Large intestine (tissue), 3 donors: ENCODE data around the gene CLASRP. TPM values are rescaled to one million over a fixed set of nuclear protein-coding genes. Genes with fewer than 3 reads are reported as not detected.
"Not testable (repeated sequence)": the region's sequence is repeated elsewhere in the genome, so short reads cannot be mapped to it uniquely, and the experiment has no call there.

Source experiments
- DNase-seq, 2 donors: peaks; one replicate each; pipeline versions ENCODE4 v3.0.0 to v3.0.0-alpha.2; 2013
- H3K27ac ChIP-seq: one replicate; pipeline ENCODE4 v1.5.1; 2013; ENCODE audit warnings: low read length
- H3K27me3 ChIP-seq: 2 replicates; pipeline ENCODE4 v1.6.1; 2013; ENCODE audit warnings: low read length; ENCODE audit not compliant: control insufficient read depth, insufficient read depth
- H3K36me3 ChIP-seq: 2 replicates; pipeline ENCODE4 v1.6.1; 2013; ENCODE audit warnings: low read length; ENCODE audit not compliant: control insufficient read depth, insufficient read depth
- H3K4me1 ChIP-seq: one replicate; pipeline ENCODE4 v1.6.1; 2013; ENCODE audit warnings: low read length; ENCODE audit not compliant: control insufficient read depth, insufficient read depth
- H3K4me3 ChIP-seq: one replicate; pipeline ENCODE4 v1.5.1; 2013; ENCODE audit warnings: low read length
- H3K9me3 ChIP-seq: one replicate; pipeline ENCODE4 v1.6.1; 2013; ENCODE audit warnings: mild to moderate bottlenecking, low read depth, low read length, moderate library complexity; ENCODE audit not compliant: control insufficient read depth
- WGBS: methylation state at CpG from one replicate; pipeline ENCODE4 v1.1.5; 2013; ENCODE audit warnings: low lambda C conversion rate; ENCODE audit not compliant: insufficient coverage; 5-methylcytosine and 5-hydroxymethylcytosine counted together
- polyA plus RNA-seq: library from polyadenylated mRNA; unstranded; fragments of 120-200 nt; gene quantifications from one replicate; pipeline ENCODE4 v1.2.1, GENCODE V29; 2013

Gene CLASRP
- polyA plus RNA-seq, 1 donor = 81.6 TPM

- whole genome bisulfite sequencing = no CpG with 5 or more reads among the region's 21 CpGs
- H3K9me3 ChIP-seq = no peaks in the 10 kb centered on the region
- peak in 1 of 2 donors; percentile 11 for DNase-seq
- no peaks in the 10 kb centered on the region for H3K27me3 ChIP-seq
- H3K4me3 ChIP-seq = no peak overlapping the region
- H3K4me1 ChIP-seq = peaks cover 60% of the 10 kb centered on the region
- H3K36me3 ChIP-seq = no peaks in the 10 kb centered on the region
- H3K27ac ChIP-seq = no peak overlapping the region
These were observed 77.2 kb downstream of the CLASRP start for GRCh38 chr19:45115809-45116615.

DNA sequence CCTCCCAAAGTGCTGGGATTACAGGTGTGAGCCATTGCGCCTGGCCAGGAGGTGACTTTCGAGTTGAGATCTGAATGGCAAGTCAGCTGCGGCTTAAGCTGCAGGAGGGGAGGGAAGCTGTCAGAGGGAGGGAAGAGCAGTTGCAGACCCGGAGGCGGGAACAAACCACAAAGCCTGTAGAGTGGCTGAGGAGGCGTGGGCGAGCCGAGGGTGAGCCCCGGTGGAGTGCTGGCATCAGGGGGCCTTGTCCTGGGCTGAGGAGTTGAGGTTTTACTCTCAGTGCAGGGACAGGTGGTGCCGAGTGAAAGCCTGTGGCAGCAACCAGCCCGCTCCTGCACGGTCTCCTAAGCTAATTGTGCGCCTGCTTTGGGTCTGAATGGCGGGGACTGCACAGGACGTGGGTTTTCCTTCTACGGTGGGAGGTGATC is 78.3 kb downstream of the CLASRP start:
- Histone ChIP-seq H3K4me1 (peaks cover 65% of the 10 kb centered on the region), H3K4me3 (no peak overlapping the region), H3K9me3 (no peaks in the 10 kb centered on the region), H3K27me3 (no peaks in the 10 kb centered on the region), H3K27ac (peak overlapping the region; percentile 1), H3K36me3 (no peaks in the 10 kb centered on the region)
- WGBS = no CpG with 5 or more reads among the region's 16 CpGs
- DNase-seq = no peak

- no CpG with 5 or more reads among the region's 12 CpGs for WGBS
- no peaks in the 10 kb centered on the region for H3K27me3 ChIP-seq
- no peaks in the 10 kb centered on the region for H3K36me3 ChIP-seq
- peak overlapping the region; percentile 1 for H3K27ac ChIP-seq
- DNase-seq = no peak
- peaks cover 61% of the 10 kb centered on the region for H3K4me1 ChIP-seq
- no peak overlapping the region for H3K4me3 ChIP-seq
- H3K9me3 ChIP-seq = no peaks in the 10 kb centered on the region
These were observed 78.8 kb downstream of the CLASRP start for GRCh38 chr19:45117671-45118070.

DNA sequence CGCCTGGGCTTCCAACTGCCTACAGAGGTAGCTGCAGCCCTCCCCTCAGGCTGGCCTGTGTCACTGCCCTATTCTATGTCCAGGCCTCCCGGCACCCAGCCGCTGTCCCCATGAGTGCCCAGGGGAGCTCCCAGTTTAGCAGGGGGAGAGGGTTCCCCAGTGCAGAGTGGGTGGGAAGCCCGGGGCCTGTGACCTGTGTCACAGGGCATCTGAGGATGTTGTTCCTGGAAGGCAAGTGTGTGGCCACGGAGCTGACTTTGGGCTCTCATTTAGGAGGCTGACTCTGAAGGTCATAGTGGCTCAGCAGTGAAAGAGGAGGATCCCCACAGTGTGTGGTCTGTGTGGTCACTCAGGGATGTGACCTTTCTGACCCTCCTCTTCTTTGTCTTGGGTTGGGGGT is 79.3 kb downstream of the CLASRP start:
- WGBS = no CpG with 5 or more reads among the region's 5 CpGs
- peaks cover 56% of the 10 kb centered on the region for H3K4me1 ChIP-seq
- peak overlapping the region; percentile 32 for H3K27ac ChIP-seq

GRCh38 chr19:45118591-45119355 is 79.9 kb downstream of the CLASRP start:
- WGBS = no CpG with 5 or more reads among the region's 18 CpGs
- not testable (repeated sequence) for H3K27me3 ChIP-seq, DNase-seq, H3K9me3 ChIP-seq, H3K4me3 ChIP-seq, H3K36me3 ChIP-seq
- H3K4me1 ChIP-seq = peaks cover 55% of the 10 kb centered on the region
- H3K27ac ChIP-seq = peak overlapping the region; percentile 26

More for the DNA sequence above, 79.3 kb downstream of the CLASRP start:
- H3K4me3 ChIP-seq = no peak overlapping the region
- H3K36me3 ChIP-seq = peaks cover under 1% of the 10 kb centered on the region
- H3K27me3 ChIP-seq = no peaks in the 10 kb centered on the region
- H3K9me3 ChIP-seq = no peaks in the 10 kb centered on the region
- DNase-seq = no peak

- Histone ChIP-seq H3K27ac (no peak overlapping the region), H3K36me3 (peaks cover 7% of the 10 kb centered on the region)
These were observed 80.7 kb downstream of the CLASRP start for GRCh38 chr19:45119582-45119981.

More at GRCh38 chr19:45119582-45119981, 80.7 kb downstream of the CLASRP start:
- Histone ChIP-seq H3K4me1 (peaks cover 52% of the 10 kb centered on the region), H3K27me3 (no peaks in the 10 kb centered on the region), H3K4me3 (no peak overlapping the region), H3K9me3 (no peaks in the 10 kb centered on the region)
- DNase-seq = no peak
- WGBS = no CpG with 5 or more reads among the region's 6 CpGs

Other genes with a start within 250 kb of the CLASRP start
- 154 TPM for gene BCAM, start 229.9 kb upstream of the CLASRP start, polyA plus RNA-seq
- gene NECTIN2, start 192.7 kb upstream of the CLASRP start, polyA plus RNA-seq = 135 TPM
- 37.2 TPM for gene TOMM40, start 147.8 kb upstream of the CLASRP start, polyA plus RNA-seq
- 77.8 TPM for gene APOE, start 133.2 kb upstream of the CLASRP start, polyA plus RNA-seq
- 11.3 TPM for gene APOC1, start 124.4 kb upstream of the CLASRP start, polyA plus RNA-seq
- gene APOC4, start 96.8 kb upstream of the CLASRP start, polyA plus RNA-seq = not detected
- gene APOC2, start 93.0 kb upstream of the CLASRP start, polyA plus RNA-seq = 186 TPM
- gene CLPTM1, start 83.7 kb upstream of the CLASRP start, polyA plus RNA-seq = 91.6 TPM
- 8.4 TPM for gene RELB, start 37.6 kb upstream of the CLASRP start, polyA plus RNA-seq
- 6.6 TPM for gene ZNF296, start 37.4 kb downstream of the CLASRP start, polyA plus RNA-seq
- 23.5 TPM for gene GEMIN7, start 40.2 kb downstream of the CLASRP start, polyA plus RNA-seq
- gene PPP1R37, start 54.1 kb downstream of the CLASRP start, polyA plus RNA-seq = 40.3 TPM
- gene NKPD1, start 121.9 kb downstream of the CLASRP start, polyA plus RNA-seq = 0.15 TPM
- 50.2 TPM for gene TRAPPC6A, start 139.2 kb downstream of the CLASRP start, polyA plus RNA-seq
- 12.1 TPM for gene BLOC1S3, start 139.7 kb downstream of the CLASRP start, polyA plus RNA-seq
- gene EXOC3L2, start 206.4 kb downstream of the CLASRP start, polyA plus RNA-seq = 1.7 TPM
- 17.6 TPM for gene MARK4, start 212.2 kb downstream of the CLASRP start, polyA plus RNA-seq